ENCODE measurements around the gene SPRR1A. TPM values are rescaled to one million over a fixed set of nuclear protein-coding genes. Genes with fewer than 3 reads are reported as not detected.

SPRR1A gene
- total and polyA plus RNA-seq, 2 of the 4 experiments (the other 2 are of a cell fraction), result not detected

DNA sequence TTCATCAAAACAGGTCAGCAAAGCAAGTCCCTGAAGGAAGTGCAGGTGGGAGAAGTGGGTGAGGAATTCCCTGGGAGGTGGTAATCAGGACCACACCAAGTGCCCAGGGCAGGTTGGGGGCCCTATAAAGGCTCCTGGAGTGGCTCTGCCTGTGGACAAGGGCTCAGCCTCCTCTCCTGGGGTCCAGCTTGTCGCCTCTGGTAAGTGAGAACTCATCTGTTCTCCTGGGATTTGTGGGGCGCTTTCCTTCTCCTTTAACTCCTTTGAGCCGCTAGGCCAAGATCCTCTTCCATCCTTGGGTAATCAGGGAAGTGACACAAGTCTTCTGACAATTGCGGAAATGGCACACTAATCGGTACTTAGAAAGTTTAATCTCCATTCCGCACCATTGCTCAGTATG is 13.4 kb upstream of the SPRR1A start, which contains the start of gene SPRR4:
TSS of gene SPRR4 (plus strand) at position 154 of the 400 bp plus-strand sequence. CDS start 1,243 bp downstream, outside the sequence.
- CTCF ChIA-PET, result no interaction called here
- Histone ChIP-seq H4K5ac (ENCODE audit: low read depth, low read length) (no peak within 1 kb of the TSS), H4K91ac (ENCODE audit: insufficient read depth, low read depth, low read length) (no peak within 1 kb of the TSS), H3K36me3 (ENCODE audit: control insufficient read depth, insufficient read depth, low read length) (no peaks in the 10 kb centered on the region), H2AK5ac (ENCODE audit: low read depth, low read length) (no peak within 1 kb of the TSS), H3K56ac (ENCODE audit: extremely low read depth, insufficient read depth, low read length) (no peak within 1 kb of the TSS), H3K9me3 (ENCODE audit: control insufficient read depth, insufficient read depth, low read length) (no peaks in the 10 kb centered on the region), H3K4me1 (ENCODE audit: control insufficient read depth, insufficient read depth, low read length) (no peaks in the 10 kb centered on the region), H3K18ac (ENCODE audit: low read depth, low read length) (no peak within 1 kb of the TSS), H3K79me1 (ENCODE audit: low read depth in 1 of 2, low read length in 2 of 2) (no peaks in the 10 kb centered on the region), H3K23ac (ENCODE audit: low read depth, low read length) (no peak within 1 kb of the TSS), H2BK15ac (ENCODE audit: low read depth, low read length) (no peak within 1 kb of the TSS), H3K9me1 (ENCODE audit: insufficient read depth, low read length) (no peaks in the 10 kb centered on the region), H3K4me3 (ENCODE audit: insufficient read depth, low read depth, low read length) (no peak within 1 kb of the TSS), H3K4me2 (ENCODE audit: low read depth, low read length) (no peak within 1 kb of the TSS), H3K14ac (replicated peaks; ENCODE audit: low read depth, low read length) (no peak within 1 kb of the TSS), H2AFZ (replicated peaks; ENCODE audit: low read length, poor library complexity) (no peak within 1 kb of the TSS), H3K27ac (ENCODE audit: insufficient read depth, low read length) (no peak within 1 kb of the TSS), H2BK120ac (ENCODE audit: low read depth, low read length) (no peak within 1 kb of the TSS), H3K27me3 (ENCODE audit: control insufficient read depth, insufficient read depth, low read length) (no peaks in the 10 kb centered on the region), H2BK20ac (ENCODE audit: low read depth, low read length) (no peak within 1 kb of the TSS), H4K20me1 (ENCODE audit: insufficient read depth, low read length) (no peaks in the 10 kb centered on the region), H2AK9ac (replicated peaks; ENCODE audit: low read depth, low read length, poor library complexity) (no peak within 1 kb of the TSS), H4K8ac (ENCODE audit: low read depth in 2 of 2, low read length in 2 of 2) (no peak within 1 kb of the TSS), H3K4ac (ENCODE audit: low read depth, low read length) (no peak within 1 kb of the TSS), H3K9ac (ENCODE audit: low read depth, low read length) (no peak within 1 kb of the TSS), H2BK5ac (ENCODE audit: low read depth, low read length, poor library complexity, severe bottlenecking) (no peak within 1 kb of the TSS)
- in situ Hi-C loops (cut with MboI; ENCODE audit: low sequenced_read_pairs) (no loop called here), dilution Hi-C loops (cut with HindIII; ENCODE audit: low sequenced_read_pairs, unreplicated experiment) (no loop called here), intact Hi-C loops (cut with micrococcal nuclease) (no loop called here)
- BruUV-seq (replicated peaks), result no TSS peak
- TF ChIP-seq, protein P1, sequence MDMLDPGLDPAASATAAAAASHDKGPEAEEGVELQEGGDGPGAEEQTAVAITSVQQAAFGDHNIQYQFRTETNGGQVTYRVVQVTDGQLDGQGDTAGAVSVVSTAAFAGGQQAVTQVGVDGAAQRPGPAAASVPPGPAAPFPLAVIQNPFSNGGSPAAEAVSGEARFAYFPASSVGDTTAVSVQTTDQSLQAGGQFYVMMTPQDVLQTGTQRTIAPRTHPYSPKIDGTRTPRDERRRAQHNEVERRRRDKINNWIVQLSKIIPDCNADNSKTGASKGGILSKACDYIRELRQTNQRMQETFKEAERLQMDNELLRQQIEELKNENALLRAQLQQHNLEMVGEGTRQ (IDR thresholded peaks at IDR 0.05; ENCODE audit: low read depth, low read length), result no peak
- TF ChIP-seq FOS (IDR thresholded peaks at IDR 0.05; ENCODE audit: low read depth, low read length) (no peak), ELK1 (IDR thresholded peaks at IDR 0.05; ENCODE audit: borderline replicate concordance, low read depth, low read length) (no peak), RCOR1 (IDR thresholded peaks at IDR 0.05; ENCODE audit: insufficient replicate concordance, low read length) (no peak), MXI1 (IDR thresholded peaks at IDR 0.05; ENCODE audit: borderline replicate concordance, low read depth, low read length) (no peak), NFE2L2 (IDR thresholded peaks at IDR 0.05; ENCODE audit: low read depth, low read length) (no peak), CEBPB (IDR thresholded peaks at IDR 0.05; ENCODE audit: low read depth, low read length) (no peak)
- TF ChIP-seq, protein P2, sequence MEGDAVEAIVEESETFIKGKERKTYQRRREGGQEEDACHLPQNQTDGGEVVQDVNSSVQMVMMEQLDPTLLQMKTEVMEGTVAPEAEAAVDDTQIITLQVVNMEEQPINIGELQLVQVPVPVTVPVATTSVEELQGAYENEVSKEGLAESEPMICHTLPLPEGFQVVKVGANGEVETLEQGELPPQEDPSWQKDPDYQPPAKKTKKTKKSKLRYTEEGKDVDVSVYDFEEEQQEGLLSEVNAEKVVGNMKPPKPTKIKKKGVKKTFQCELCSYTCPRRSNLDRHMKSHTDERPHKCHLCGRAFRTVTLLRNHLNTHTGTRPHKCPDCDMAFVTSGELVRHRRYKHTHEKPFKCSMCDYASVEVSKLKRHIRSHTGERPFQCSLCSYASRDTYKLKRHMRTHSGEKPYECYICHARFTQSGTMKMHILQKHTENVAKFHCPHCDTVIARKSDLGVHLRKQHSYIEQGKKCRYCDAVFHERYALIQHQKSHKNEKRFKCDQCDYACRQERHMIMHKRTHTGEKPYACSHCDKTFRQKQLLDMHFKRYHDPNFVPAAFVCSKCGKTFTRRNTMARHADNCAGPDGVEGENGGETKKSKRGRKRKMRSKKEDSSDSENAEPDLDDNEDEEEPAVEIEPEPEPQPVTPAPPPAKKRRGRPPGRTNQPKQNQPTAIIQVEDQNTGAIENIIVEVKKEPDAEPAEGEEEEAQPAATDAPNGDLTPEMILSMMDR (conservative IDR thresholded peaks at IDR 0.05; ENCODE audit: low read depth, low read length), result no peak
- POLR2A ChIA-PET (ENCODE audit: unreplicated experiment), result no interaction called here
- ATAC-seq (ENCODE audit: low read depth), result no peak
- WGBS, 2 experiments (ENCODE audit: extremely low coverage in 2 of 2, insufficient read length in 1 of 2), result 17% methylated on average over 1 of the region's 6 CpGs; no CpG with 5 or more reads in 1 of the 2 experiments
- DNase-seq, result no peak
